Type B pancreatic cell (in vitro differentiated cells): ENCODE results near the gene CAMK1D. TPM values are rescaled to one million over a fixed set of nuclear protein-coding genes. Genes with fewer than 3 reads are reported as not detected.

Source experiments
- DNase-seq: peaks from one replicate; pipeline ENCODE4 v3.0.0; 2021; ENCODE audit warnings: mixed read lengths; ENCODE audit not compliant: unreplicated experiment; ENCODE audit errors: extremely low spot score
- H3K27ac Mint-ChIP-seq: 2 replicates; pipeline ENCODE4 v1.8.0; 2021; ENCODE audit warnings: mild to moderate bottlenecking, mixed read lengths
- H3K27me3 Mint-ChIP-seq: 2 replicates; pipeline ENCODE4 v1.8.0; 2021; ENCODE audit warnings: mixed read lengths
- H3K36me3 Mint-ChIP-seq: 2 replicates; pipeline ENCODE4 v1.8.0; 2021; ENCODE audit warnings: mixed read lengths
- H3K4me1 Mint-ChIP-seq: one replicate; pipeline ENCODE4 v1.8.0; 2021; ENCODE audit warnings: mixed read lengths; ENCODE audit not compliant: unreplicated experiment
- H3K4me3 Mint-ChIP-seq: 2 replicates; pipeline ENCODE4 v1.8.0; 2021; ENCODE audit warnings: mild to moderate bottlenecking, mixed read lengths
- H3K9me3 Mint-ChIP-seq: 2 replicates; pipeline ENCODE4 v1.8.0; 2021; ENCODE audit warnings: mixed read lengths
- total RNA-seq: library from RNA; stranded (reverse); gene quantifications from 2 replicates; pipeline ENCODE4 v1.2.1, GENCODE V29; 2021; ENCODE audit warnings: low replicate concordance
- TF ChIP-seq, protein P1 (sequence below): fragments of 200-600 bp; sonication (generic); conservative IDR thresholded peaks from 2 replicates; pipeline ENCODE4 v1.5.0; 2021; ENCODE audit warnings: antibody characterized with exemption, mild to moderate bottlenecking

The CAMK1D gene
- total RNA-seq, 1 donor from 2014 or later, result 12.2 TPM

DNA sequence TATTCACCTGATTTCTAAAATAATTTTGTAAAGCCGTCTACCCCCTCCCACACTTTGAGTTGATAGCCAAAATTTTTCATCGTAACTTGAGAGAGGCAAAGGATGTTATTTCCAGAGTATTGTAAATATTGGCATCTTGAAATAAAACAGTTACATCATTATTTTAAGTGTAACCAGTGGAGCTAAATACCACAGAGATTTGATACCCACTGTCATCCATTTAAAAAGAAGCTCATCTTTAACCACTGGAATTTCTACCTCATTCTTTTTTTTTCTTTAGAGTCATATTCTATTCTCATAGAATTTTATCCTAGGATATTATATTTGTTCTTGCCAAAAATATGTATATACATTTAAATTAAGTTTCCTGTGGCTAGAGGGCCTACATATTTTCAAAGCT, 48.6 kb downstream of the CAMK1D start:
- TF ChIP-seq, protein P1, sequence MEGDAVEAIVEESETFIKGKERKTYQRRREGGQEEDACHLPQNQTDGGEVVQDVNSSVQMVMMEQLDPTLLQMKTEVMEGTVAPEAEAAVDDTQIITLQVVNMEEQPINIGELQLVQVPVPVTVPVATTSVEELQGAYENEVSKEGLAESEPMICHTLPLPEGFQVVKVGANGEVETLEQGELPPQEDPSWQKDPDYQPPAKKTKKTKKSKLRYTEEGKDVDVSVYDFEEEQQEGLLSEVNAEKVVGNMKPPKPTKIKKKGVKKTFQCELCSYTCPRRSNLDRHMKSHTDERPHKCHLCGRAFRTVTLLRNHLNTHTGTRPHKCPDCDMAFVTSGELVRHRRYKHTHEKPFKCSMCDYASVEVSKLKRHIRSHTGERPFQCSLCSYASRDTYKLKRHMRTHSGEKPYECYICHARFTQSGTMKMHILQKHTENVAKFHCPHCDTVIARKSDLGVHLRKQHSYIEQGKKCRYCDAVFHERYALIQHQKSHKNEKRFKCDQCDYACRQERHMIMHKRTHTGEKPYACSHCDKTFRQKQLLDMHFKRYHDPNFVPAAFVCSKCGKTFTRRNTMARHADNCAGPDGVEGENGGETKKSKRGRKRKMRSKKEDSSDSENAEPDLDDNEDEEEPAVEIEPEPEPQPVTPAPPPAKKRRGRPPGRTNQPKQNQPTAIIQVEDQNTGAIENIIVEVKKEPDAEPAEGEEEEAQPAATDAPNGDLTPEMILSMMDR, result no peak
- Mint-ChIP-seq H3K36me3 (no peaks in the 10 kb centered on the region), H3K27ac (no peak overlapping the region), H3K4me1 (peaks cover 21% of the 10 kb centered on the region), H3K4me3 (no peak overlapping the region), H3K9me3 (no peaks in the 10 kb centered on the region), H3K27me3 (peaks cover 3% of the 10 kb centered on the region)
- DNase-seq, result no peak

DNA sequence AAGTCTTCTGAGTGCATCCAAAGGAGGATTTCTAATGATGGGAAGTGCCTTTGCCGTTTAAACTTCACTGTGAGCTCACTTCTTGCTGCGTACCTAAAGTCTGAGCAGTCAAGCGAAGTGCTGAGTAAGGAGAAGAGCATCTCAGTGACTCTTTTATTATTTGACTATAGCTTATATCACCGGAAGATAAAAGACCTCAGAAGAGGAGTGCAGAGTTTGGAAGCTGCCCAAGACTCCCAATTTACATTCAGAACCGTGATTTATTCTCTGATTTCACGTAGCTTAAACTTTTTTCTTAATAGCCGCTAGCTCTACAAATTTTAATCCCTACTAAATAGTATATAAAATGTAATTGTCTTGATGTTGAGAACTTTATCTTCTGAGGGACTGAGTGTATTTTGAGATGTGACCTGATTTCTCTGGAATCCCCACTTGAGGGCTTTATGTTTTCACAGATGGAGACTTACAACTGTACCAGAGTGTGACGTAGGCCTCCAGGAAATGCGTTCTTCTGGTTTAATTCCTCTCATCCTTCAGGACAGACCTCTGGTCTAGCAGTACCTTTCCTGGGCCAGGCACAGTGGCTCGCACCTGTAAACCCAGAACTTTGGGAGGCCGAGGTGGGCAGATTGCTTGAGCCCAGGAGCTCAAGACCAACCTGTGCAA, 51.1 kb downstream of the CAMK1D start:
- no peak overlapping the region for H3K27ac Mint-ChIP-seq
- no peaks in the 10 kb centered on the region for H3K36me3 Mint-ChIP-seq
- H3K4me1 Mint-ChIP-seq, result peaks cover 21% of the 10 kb centered on the region
- DNase-seq, result no peak
- TF ChIP-seq, protein P1, result no peak
- no peaks in the 10 kb centered on the region for H3K9me3 Mint-ChIP-seq
- H3K4me3 Mint-ChIP-seq, result no peak overlapping the region
- H3K27me3 Mint-ChIP-seq, result peaks cover 3% of the 10 kb centered on the region

DNA sequence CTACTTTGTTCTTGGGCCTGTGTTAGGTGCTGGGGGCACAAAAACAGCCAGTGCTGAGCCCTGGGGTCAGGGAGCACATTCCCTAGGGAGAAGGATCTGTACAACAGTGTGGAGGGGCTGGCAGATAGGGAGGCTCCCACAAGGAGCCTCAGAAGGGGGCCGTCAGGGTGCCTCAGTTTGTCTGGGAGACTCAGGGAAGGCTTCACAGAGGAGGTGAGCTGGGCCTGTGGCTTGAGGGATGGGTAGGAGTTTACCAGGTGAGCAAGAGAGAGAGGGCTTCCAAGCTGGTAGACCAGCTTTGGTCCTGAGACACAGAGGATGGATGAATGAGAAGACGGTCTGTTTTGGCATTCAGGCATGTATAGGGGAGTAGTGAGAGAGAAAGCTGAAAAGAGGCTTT, 52.1 kb downstream of the CAMK1D start:
- TF ChIP-seq, protein P1, result no peak
- Mint-ChIP-seq H3K4me3 (no peak overlapping the region), H3K4me1 (peaks cover 17% of the 10 kb centered on the region), H3K27ac (peak overlapping the region; percentile 23), H3K36me3 (no peaks in the 10 kb centered on the region), H3K27me3 (peaks cover 3% of the 10 kb centered on the region), H3K9me3 (no peaks in the 10 kb centered on the region)
- DNase-seq, result peak; percentile 47

DNA sequence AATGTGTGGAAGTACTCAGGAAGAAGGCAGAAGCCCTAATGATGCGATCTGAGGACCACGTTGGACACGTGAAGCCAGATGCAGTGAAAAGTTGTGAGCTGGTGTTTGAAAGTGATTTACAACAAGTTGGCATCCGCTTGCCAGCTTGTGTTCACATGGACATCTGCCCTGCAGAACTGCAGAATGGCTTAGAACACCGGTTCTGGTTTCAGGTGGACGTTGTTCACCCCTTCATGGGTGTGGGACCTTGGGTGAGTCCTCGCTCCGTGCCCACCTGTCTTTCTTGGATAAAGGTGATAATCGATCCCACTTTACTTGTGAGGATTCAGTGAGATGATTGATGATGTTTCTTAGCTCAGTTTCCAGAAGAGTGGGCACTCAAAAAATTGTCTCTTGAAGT, 53.8 kb downstream of the CAMK1D start:
- Mint-ChIP-seq H3K4me3 (no peak overlapping the region), H3K36me3 (no peaks in the 10 kb centered on the region), H3K27ac (no peak overlapping the region), H3K9me3 (no peaks in the 10 kb centered on the region), H3K27me3 (peaks cover 6% of the 10 kb centered on the region), H3K4me1 (peaks cover 6% of the 10 kb centered on the region)
- DNase-seq, result no peak
- TF ChIP-seq, protein P1, result no peak

DNA sequence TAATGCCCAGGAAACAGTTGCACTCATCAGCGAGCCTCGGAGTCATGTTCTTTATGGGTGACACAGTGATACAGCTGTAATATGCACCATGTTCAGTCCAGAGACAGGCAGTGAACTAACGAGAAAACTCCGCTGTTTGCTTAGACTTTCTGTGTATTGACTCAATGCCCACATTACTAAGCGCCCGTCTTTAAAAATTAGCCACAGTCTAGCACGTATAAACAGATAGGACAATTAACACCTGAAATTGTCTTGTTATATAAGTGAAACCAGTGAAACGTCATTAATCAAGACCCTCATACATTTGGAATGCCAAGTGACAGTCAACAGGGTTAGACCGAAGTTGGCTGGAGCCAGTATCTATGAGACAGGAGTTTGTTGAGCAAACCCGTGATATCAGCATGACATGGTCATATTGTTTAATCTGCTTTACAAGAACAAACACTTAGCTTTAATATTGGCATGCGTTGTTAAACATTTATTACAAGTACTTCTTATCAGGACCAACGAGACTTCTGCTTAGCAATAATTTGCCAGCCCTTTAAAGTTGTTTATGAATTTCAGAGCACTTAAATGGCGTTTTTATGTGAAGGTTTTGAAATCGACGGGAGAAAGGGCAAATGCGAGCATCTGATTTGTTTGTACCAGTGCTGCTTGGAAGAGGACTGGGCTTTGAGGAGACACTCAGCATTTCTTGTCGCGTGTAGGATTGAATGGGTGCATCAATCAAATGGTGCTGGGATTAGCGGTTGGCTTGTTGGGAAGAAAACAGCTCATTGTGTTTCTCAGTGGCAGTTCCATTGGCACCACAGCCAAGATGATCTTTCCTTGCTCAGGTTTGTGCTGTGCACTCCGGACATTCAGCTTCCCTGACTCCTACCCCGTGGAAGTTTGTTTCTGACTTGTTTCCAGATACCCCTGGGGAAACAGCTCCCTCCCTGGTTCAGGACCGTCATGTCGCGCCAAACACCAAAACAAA, 56.3 kb downstream of the CAMK1D start:
- H3K4me3 Mint-ChIP-seq, result peak overlapping the region; percentile 26
- no peak for DNase-seq
- no peaks in the 10 kb centered on the region for H3K9me3 Mint-ChIP-seq
- H3K36me3 Mint-ChIP-seq, result no peaks in the 10 kb centered on the region
- H3K4me1 Mint-ChIP-seq, result peaks cover 6% of the 10 kb centered on the region
- TF ChIP-seq, protein P1, result no peak
- H3K27ac Mint-ChIP-seq, result peak overlapping the region; percentile 26
- H3K27me3 Mint-ChIP-seq, result peaks cover 6% of the 10 kb centered on the region
